Activated CD4-positive, alpha-beta T cell treated with anti-CD3 and anti-CD28 coated beads, Interleukin-2, amount 50 U/mL, for 16 hours (primary cell): ENCODE results near the gene CFAP58.

ENCODE experiments used
- DNase-seq: peaks from one replicate; pipeline ENCODE4 v3.0.0-alpha.2; 2020

CFAP58 gene

GRCh38 chr10:104336821-104337467, 16.7 kb upstream of the CFAP58 start:
- DNase-seq, result no peak

DNA sequence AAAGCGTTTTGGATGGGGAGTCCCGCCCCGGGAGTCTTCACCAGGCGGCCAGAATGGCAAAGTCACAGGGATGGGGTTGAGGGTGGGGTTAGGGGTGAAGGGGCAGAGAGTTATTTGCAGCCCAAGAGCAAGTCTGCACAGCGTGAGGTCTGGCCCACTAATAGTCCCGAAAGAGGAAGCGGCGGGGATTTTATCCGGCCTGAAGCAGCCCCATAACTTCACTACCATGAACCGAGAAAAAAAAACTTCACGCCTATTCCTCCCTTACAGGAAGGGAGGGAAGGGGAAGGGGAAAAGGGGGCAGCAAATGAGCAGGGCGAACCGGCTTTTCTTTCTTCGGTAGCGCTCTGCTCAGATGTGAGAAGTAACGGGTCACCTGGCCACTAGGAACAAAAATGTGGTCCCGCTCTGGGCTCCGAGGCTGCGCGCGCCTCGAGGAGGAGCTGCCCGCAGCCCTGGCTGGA, 16.1 kb upstream of the CFAP58 start:
- peak; percentile 45 for DNase-seq

DNA sequence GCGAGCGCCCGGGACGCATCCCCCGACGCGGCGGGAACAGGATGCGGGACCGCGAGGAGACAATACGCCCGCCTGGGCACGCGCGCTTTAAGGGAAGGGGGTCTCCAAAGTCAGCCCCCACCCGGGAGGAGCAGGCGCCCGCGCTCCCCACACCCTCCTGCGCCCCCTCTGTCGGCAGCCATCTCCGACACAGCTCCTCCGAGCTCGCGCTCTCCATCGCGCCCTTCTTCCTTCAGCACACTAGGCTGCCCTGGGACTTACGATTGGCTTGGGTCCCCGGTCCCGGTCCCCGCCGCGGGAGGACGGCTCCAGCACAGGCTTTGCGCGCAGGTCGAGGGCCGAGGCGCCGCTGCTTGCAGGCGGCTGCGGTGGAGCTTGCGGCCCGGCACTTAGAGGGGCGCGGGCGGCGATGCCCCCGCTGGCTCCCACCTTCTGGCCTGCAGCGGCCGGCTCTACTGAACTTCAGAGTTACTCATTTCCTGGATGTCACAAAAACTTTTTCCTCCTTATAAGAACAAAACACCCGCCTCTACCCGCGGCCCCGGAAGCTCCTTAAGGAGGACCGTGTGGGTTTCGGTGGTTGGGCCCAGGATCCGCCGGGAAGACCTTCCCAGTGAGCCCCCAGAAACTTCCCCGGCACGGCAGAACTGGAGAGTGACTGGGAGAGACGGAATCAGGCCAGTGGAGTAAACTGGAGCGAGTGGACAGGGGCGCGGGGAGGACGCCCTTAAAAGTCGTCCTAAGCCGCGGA, 15.5 kb upstream of the CFAP58 start, which contains the start of gene ITPRIP:
TSS of gene ITPRIP (minus strand) at position 481 of the 751 bp plus-strand sequence. CDS start 22,414 bp downstream, outside the sequence.
- peak; percentile 82 for DNase-seq

- no peak for DNase-seq
Measured at GRCh38 chr10:104339469-104340110, 14.0 kb upstream of the CFAP58 start.

GRCh38 chr10:104340111-104340526, 13.5 kb upstream of the CFAP58 start:
- no peak for DNase-seq

GRCh38 chr10:104340641-104341040, 13.0 kb upstream of the CFAP58 start:
- DNase-seq, result no peak

GRCh38 chr10:104342941-104343411, 10.7 kb upstream of the CFAP58 start:
- DNase-seq, result no peak

- DNase-seq, result no peak
Measured at GRCh38 chr10:104344219-104344618, 9.4 kb upstream of the CFAP58 start.

DNA sequence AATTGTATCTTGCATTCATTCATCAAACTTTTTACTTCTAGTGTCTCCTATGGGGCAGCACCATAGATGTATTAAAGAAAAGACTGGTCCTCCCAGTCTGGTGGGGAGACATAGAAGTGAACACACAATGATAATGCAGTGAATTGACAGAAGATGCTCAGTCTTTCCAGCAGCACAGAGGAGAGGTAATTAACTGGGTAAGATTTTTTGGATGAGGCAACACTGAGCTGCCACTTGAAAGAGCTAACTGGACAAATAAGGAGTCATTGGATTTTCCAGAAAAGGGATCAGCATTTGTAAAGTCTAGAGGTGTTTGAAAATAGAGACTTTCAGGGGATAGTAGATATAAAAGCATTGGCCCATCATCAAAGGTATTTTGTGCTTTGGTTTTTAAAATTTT, 8.1 kb upstream of the CFAP58 start:
- DNase-seq, result no peak

DNA sequence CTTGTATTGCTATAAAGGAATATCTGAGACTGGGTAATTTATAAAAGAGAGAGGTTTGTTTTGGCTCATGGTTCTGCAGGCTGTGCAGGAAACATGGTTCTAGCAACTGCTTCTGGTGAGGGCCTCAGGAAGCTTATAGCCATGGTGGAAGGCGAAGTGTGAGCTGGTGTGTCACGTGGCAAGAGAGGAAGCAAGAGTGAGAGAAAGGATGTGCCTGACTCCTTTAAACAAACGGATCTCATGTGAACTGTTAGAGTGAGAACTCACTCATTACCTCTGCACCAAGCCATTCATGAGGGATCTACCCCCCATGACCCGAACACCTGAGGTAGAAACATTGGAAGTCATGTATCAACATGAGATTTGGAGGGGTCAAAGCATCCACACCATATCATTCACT, 7.7 kb upstream of the CFAP58 start:
- no peak for DNase-seq

DNA sequence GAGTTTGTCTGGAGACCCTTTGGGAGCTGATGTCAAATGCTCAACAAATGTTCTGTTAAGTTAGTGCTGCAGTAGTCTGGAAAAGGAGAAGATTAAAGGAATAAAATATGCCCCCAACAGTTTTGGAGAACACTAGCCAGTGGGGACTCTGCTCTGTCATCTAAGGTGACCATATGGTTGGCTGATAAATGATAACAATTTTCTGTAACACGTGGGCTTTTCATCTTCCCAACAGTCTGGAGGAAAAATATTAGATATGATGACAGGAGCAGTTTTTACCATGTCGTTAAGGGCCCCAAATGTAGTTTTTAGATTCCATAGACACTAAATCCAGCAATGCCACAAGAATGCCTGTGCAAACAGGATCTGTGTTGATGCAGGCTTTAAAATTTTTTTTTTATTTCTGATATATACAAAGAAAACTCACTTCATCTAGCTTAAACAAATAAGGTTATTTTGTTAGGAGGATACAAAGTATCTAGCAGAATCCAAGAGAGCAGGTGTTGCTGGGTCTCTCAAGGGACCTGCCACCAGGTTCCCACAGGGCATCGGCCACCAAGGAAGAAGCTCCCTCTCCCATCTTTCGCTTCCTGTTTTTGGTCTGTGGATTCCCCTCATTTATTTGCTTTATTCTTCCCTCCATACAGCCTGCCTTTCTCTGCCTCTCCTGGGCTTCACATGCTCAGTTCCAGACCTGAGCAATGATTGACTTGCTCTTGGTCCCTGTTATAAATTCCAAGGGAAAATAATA, 6.2 kb upstream of the CFAP58 start:
- no peak for DNase-seq

DNA sequence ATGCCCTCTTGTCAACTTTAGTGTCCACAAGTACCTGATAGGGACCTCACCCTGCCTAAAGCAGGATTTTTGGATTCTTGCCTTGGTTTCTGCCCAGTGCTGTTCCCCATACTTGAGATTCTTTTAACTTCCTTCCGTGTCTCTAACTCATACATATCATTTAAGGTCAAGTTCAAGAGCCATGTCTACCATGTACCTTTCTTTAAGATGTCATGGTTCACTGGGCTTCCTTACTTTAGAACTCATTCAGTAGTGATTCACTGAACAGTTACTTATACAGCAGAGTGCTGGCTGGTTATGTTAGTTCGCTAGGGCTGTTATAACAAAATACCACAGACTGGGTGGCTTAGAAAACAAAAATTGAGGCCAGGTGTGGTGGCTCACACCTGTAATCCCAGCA, 5.0 kb upstream of the CFAP58 start:
- DNase-seq, result no peak

- DNase-seq, result peak; percentile 30
Measured at GRCh38 chr10:104349623-104350126, 4.0 kb upstream of the CFAP58 start.

DNA sequence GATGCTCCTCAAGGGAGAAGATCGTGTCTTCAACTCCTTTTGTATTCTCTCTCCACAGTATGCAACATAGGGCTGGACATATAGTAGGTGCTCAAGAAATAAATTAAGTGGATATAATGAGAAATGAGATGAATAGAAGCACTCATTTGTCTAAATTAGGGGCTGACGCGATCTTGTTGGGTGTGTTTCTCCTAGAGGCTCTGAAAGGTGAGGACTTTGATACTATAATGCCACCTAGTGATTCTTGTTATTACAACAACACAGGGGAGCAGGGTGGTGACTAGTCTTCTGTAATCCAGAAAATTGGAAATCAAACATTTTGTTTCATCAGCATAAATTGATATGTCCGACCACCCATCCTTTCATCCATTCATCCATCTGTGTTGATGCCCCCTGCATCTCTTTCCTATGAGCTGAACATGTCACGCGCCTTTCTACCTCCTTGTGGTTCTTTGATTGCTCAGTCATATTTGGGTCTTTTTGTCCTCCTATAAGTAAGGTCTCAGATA, 3.5 kb upstream of the CFAP58 start:
- DNase-seq, result peak; percentile 75

DNA sequence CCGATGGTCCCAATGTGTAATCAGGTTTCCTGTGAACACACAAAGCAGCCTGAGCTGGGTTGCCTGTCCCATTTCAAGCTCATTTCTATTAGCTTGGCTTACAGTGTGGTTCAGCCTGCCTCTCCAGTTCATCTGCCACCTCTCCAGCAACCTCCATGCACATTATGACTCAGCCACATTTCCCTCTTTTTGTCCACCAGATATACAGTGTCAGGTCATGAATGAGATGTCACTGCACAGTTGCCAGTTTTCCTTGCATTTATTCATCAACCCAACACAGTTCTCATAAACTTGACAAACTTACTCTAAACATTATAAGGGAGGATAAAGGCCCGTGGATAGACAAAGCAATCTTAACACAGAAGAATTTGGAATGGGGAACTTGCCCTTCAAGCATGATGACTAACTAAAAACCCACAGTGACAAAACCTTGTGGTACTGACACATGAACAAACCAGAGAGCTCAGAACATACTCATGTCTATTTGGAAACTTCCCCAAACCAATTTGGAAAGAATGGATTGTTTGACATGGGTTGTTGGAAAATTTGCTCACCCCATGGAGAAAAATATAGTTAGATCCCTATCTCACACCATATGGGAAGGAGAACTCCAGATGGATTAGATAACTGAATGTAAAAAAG, 2.5 kb upstream of the CFAP58 start:
- peak; percentile 63 for DNase-seq

- DNase-seq, result peak; percentile 39
Measured at GRCh38 chr10:104351919-104352318, 1.7 kb upstream of the CFAP58 start.

DNA sequence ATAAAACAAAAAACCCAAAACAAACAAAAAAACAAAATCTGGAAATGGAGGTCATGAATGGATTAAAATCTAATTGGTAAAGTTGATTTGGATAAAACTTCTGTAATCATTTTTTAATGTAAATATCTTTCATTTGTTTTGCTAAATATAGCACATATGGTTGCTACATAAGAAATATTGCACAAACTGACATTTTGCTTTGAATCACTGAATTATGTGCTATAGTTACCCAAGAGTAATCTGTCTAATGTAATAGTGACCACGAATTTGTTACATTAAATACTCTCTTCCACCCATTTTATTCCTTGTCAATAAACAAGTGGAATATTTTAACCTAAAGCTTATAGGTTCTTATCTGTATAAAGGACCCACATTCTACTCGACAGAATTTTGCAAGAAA, 6.2 kb downstream of the CFAP58 start:
- DNase-seq, result no peak

DNA sequence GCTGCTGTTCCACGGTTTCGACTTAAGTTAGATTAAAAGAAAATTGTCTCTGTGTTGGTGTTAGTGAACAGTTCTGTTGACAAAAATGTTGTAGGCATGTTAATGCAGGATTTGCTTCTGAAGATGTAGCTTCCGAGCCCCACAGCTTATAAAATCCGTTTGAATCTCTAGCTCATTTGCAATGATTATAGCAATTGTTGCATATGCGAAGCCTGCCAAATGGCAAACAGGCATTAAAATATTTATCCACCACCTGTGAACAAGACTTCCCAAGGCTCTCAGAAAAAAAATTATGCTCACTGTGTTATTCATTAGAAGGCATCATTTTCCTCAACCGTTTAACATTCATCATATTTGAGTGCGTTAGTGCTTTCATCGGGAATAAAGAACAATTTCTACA, 14.3 kb downstream of the CFAP58 start:
- DNase-seq, result no peak

DNA sequence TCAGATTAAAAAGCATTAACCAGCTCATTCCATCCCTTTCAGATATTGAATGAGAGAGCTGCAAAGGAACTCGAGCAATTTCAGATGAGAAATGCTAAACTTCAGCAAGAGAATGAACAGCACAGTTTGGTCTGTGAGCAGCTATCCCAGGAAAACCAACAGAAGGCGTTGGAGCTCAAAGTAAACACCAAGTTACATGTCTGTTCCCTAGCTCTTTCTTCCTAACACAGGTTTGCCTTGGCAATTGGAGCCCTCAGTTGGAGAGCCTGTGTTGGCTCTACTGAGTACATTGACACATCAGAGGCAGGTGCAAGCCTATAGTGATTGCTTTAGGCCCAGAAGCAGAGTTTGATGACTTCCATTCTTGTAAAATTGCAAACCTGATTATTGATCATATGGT, 14.7 kb downstream of the CFAP58 start:
- DNase-seq, result no peak

- DNase-seq, result no peak
Measured at GRCh38 chr10:104371753-104372152, 18.1 kb downstream of the CFAP58 start.

GRCh38 chr10:104374591-104374990, 21.0 kb downstream of the CFAP58 start:
- no peak for DNase-seq

GRCh38 chr10:104376784-104377300, 23.2 kb downstream of the CFAP58 start:
- DNase-seq, result no peak
